IPS DF 19.7 (cell line): ENCODE measurements around the gene RAB22A.
A peak's percentile ranks its signal among the peaks of the same experiment; 100 is the strongest.
"Not testable (repeated sequence)": the region's sequence is repeated elsewhere in the genome, so short reads cannot be mapped to it uniquely, and the experiment has no call there.

Source experiments
- DNase-seq: peaks from one replicate; pipeline ENCODE4 v3.0.0-alpha.2; 2013; ENCODE audit warnings: low read depth, low spot score

The RAB22A gene

GRCh38 chr20:58342104-58342945 lies 32.8 kb downstream of the RAB22A start:
- DNase-seq = no peak

GRCh38 chr20:58344741-58345140 lies 35.2 kb downstream of the RAB22A start:
- DNase-seq = no peak

- no peak for DNase-seq
Measured at GRCh38 chr20:58349570-58349969, 40.1 kb downstream of the RAB22A start.

GRCh38 chr20:58352468-58352867 lies 43.0 kb downstream of the RAB22A start:
- no peak for DNase-seq

- no peak for DNase-seq
Measured at GRCh38 chr20:58359441-58359840, 49.9 kb downstream of the RAB22A start.

- DNase-seq = no peak
Measured at GRCh38 chr20:58360936-58361335, 51.4 kb downstream of the RAB22A start.

GRCh38 chr20:58361481-58362205 lies 52.1 kb downstream of the RAB22A start:
- no peak for DNase-seq

GRCh38 chr20:58362206-58362516 lies 52.6 kb downstream of the RAB22A start:
- DNase-seq = no peak

- no peak for DNase-seq
Measured at GRCh38 chr20:58362970-58363369, 53.5 kb downstream of the RAB22A start.

- DNase-seq = no peak
Measured at GRCh38 chr20:58366866-58367265, 57.4 kb downstream of the RAB22A start.

- DNase-seq = no peak
Measured at GRCh38 chr20:58372806-58373205, 63.3 kb downstream of the RAB22A start.

- DNase-seq = not testable (repeated sequence)
Measured at GRCh38 chr20:58373296-58373695, 63.8 kb downstream of the RAB22A start.

GRCh38 chr20:58374027-58374850 lies 64.7 kb downstream of the RAB22A start:
- no peak for DNase-seq

- DNase-seq = peak; percentile 77
Measured at GRCh38 chr20:58374906-58375758, 65.6 kb downstream of the RAB22A start.

GRCh38 chr20:58375759-58376352 lies 66.3 kb downstream of the RAB22A start:
- no peak for DNase-seq

GRCh38 chr20:58377017-58377416 lies 67.5 kb downstream of the RAB22A start:
- no peak for DNase-seq

GRCh38 chr20:58377766-58378401 lies 68.4 kb downstream of the RAB22A start:
- DNase-seq = no peak

- DNase-seq = no peak
Measured at GRCh38 chr20:58378704-58379103, 69.2 kb downstream of the RAB22A start.

- DNase-seq = no peak
Measured at GRCh38 chr20:58381627-58382026, 72.1 kb downstream of the RAB22A start.

GRCh38 chr20:58382096-58382495 lies 72.6 kb downstream of the RAB22A start:
- no peak for DNase-seq
